H1 (cell line): ENCODE results near the gene RNF31. TPM values are rescaled to one million over a fixed set of nuclear protein-coding genes. Genes with fewer than 3 reads are reported as not detected.

Experiments
- ASH2L ChIP-seq: fragments of 200-600, 300-600 bp; sonication (generic); IDR thresholded peaks from one replicate; pipeline ENCODE4 v1.7.1; 2017; ENCODE audit warnings: low read length
- BRCA1 ChIP-seq: IDR thresholded peaks from 2 replicates; pipeline ENCODE4 v1.6.1; 2012; ENCODE audit warnings: low read depth, low read length, improper control_type of control experiment
- CBX8 ChIP-seq: fragments of 300-800, 300-1000 bp; sonication (generic); IDR thresholded peaks from 2 replicates; pipeline ENCODE4 v1.7.1; 2016; ENCODE audit warnings: low read depth, low read length, borderline replicate concordance
- CHD2 ChIP-seq: IDR thresholded peaks from 2 replicates; pipeline ENCODE4 v1.6.1; 2012; ENCODE audit warnings: low read length, improper control_type of control experiment
- CREB1 ChIP-seq: IDR thresholded peaks from 2 replicates; pipeline ENCODE4 v1.6.1; 2012; ENCODE audit warnings: inconsistent platforms
- EGR1 ChIP-seq: IDR thresholded peaks from 2 replicates; pipeline ENCODE4 v1.6.1; 2011; ENCODE audit warnings: low read depth, low read length, borderline replicate concordance
- FOSL1 ChIP-seq: IDR thresholded peaks from 2 replicates; pipeline ENCODE4 v1.6.1; 2011; ENCODE audit warnings: mild to moderate bottlenecking, low read depth, low read length, moderate library complexity; ENCODE audit not compliant: insufficient read depth
- GTF2F1 ChIP-seq: IDR thresholded peaks from 2 replicates; pipeline ENCODE4 v1.6.1; 2012; ENCODE audit warnings: low read depth, low read length, improper control_type of control experiment, borderline replicate concordance
- HDAC2 ChIP-seq, 2 experiments: fragments of 300-600 bp in 1 of 2; sonication (generic) in 1 of 2; IDR thresholded peaks; 2 replicates each; pipeline ENCODE4 v1.6.1; 2011 to 2012; ENCODE audit warnings: low read depth in 2 of 2, low read length in 2 of 2, mild to moderate bottlenecking in 2 of 2, moderate library complexity in 2 of 2, borderline replicate concordance in 1 of 2, inconsistent platforms in 1 of 2
- JUN ChIP-seq: IDR thresholded peaks from 2 replicates; pipeline ENCODE4 v1.6.1; 2011; ENCODE audit warnings: low read depth, mild to moderate bottlenecking, improper control_type of control experiment, low read length
- JUND ChIP-seq: IDR thresholded peaks from 2 replicates; pipeline ENCODE4 v1.6.1; 2011; ENCODE audit warnings: mild to moderate bottlenecking, improper control_type of control experiment, low read length
- MAFK ChIP-seq: IDR thresholded peaks from 2 replicates; pipeline ENCODE4 v1.6.1; 2012; ENCODE audit warnings: low read depth, mild to moderate bottlenecking, improper control_type of control experiment, low read length
- NANOG ChIP-seq: IDR thresholded peaks from 2 replicates; pipeline ENCODE4 v1.6.1; 2011; ENCODE audit warnings: low read length, low read depth, mild to moderate bottlenecking, inconsistent platforms; ENCODE audit not compliant: insufficient read depth, poor library complexity, severe bottlenecking
- POLR2A ChIP-seq, 2 experiments: IDR thresholded peaks; 1 replicate in 1 of 2; 2 replicates in 1 of 2; pipeline ENCODE4 v1.6.1; 2011; ENCODE audit warnings: low read depth in 2 of 2, low read length in 2 of 2, mild to moderate bottlenecking in 2 of 2; ENCODE audit errors: control extremely low read depth in 1 of 2
- POU5F1 ChIP-seq: IDR thresholded peaks from 2 replicates; pipeline ENCODE4 v1.6.1; 2011; ENCODE audit warnings: low read depth, mild to moderate bottlenecking, low read length, moderate library complexity
- RFX5 ChIP-seq: IDR thresholded peaks from 2 replicates; pipeline ENCODE4 v1.6.1; 2011; ENCODE audit warnings: low read depth, low read length, improper control_type of control experiment, borderline replicate concordance
- RNF2 ChIP-seq: fragments of 200-900, 300-1000 bp; sonication (generic); IDR thresholded peaks from 2 replicates; pipeline ENCODE4 v1.7.1; 2016; ENCODE audit warnings: borderline replicate concordance, low read depth, mild to moderate bottlenecking, antibody characterized with exemption, low read length; ENCODE audit not compliant: poor library complexity, severe bottlenecking; ENCODE audit errors: missing control alignments
- SIX5 ChIP-seq: IDR thresholded peaks from 2 replicates; pipeline ENCODE4 v1.6.1; 2011; ENCODE audit warnings: mild to moderate bottlenecking, low read depth, low read length
- SP1 ChIP-seq: IDR thresholded peaks from 2 replicates; pipeline ENCODE4 v1.6.1; 2011; ENCODE audit warnings: low read depth, low read length
- SP4 ChIP-seq: IDR thresholded peaks from 2 replicates; pipeline ENCODE4 v1.6.1; 2012; ENCODE audit warnings: low read length, inconsistent platforms
- YY1 ChIP-seq: IDR thresholded peaks from 2 replicates; pipeline ENCODE4 v1.6.1; 2011; ENCODE audit warnings: low read depth, mild to moderate bottlenecking, low read length
- polyA plus RNA-seq, 7 experiments: library from polyadenylated mRNA; depleted of rRNA in 3 of 7; stranded (reverse) in 5 of 7; unstranded in 2 of 7; fragments of >200 nt in 5 of 7; fragments of 200-250 nt in 2 of 7; gene quantifications; 1 replicate in 5 of 7; 2 replicates in 1 of 7; 4 replicates in 1 of 7; pipeline versions ENCODE4 v1.2.1 to v1.2.3, GENCODE V29; 2011 to 2013; ENCODE audit warnings: missing spikeins in 2 of 7, mixed read lengths in 2 of 7
- total RNA-seq: library from RNA; stranded (reverse); fragmentation: NEBNext Ultra II Directional; extraction: Animal tissue kit (Norgen Biotek cat#: 25700); gene quantifications from 2 replicates; pipeline ENCODE4 v1.2.1, GENCODE V29; 2021
- TF ChIP-seq, protein P1 (sequence below): IDR thresholded peaks from 2 replicates; pipeline ENCODE4 v1.6.1; 2012; ENCODE audit warnings: low read length, inconsistent platforms

RNF31 gene
- total and polyA plus RNA-seq, 2 of the 8 experiments (the other 6 are each of a cell fraction or from before 2014, with no cell fraction given): 17.5 to 72.0 TPM

DNA sequence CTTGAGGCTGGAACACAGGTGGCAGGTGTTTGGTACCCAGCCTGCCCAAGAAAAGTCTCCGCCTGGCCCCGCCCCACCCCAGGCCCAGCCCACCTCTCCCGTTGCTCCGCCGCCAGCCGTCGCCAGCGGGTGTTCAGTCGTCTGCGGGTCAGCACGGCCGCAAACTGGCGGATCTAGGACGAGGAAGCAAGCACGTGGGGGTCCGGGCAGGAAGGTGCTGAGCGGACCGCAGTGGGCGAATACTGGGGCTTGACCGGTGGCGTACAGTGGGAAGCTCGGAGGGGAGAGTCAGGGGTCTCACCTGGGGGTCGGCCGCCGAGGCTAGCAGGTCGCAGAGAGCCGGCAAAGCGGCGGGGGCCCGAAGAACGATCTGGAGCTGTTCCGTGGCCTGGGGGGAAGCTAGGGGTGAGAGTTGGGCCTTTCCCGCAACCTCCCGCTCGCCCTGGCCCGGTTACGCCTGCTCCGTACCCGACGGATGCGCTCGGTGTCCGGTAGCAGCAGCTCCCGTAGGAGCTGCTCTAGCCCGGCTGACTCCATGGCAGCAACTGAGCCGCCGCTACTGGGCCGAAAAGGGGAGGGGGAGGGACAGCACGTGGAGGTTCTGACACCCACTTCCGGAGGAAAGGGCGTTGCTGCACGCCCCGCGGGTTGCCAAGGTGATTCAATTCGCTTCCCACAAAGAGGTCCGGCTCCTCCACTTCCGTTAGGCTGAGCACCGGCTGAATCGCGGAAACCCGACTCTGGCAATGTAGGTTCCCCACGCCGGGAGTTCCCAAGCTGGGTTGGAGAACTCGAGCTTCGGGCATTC, 41.2 kb downstream of the RNF31 start, which contains the start of gene IPO4 (continued):
- peak; percentile 44; the same call in 1 of the 2 replicates for TF ChIP-seq SIX5
- peak; percentile 61; the same call in 1 of the 2 replicates for TF ChIP-seq BRCA1
- TF ChIP-seq POLR2A (IDR thresholded peaks at IDR 0.05; ENCODE audit: control extremely low read depth in 1 of 2, low read depth in 2 of 2, low read length in 2 of 2): peak in 1 of 2 experiments; percentile 91; a peak in 2 of 3 replicates
- TF ChIP-seq YY1: peak; percentile 80; the same call in 1 of the 2 replicates
- TF ChIP-seq SP1: peak; percentile 93
- TF ChIP-seq MAFK: no peak
- no peak for TF ChIP-seq CBX8
- no peak for TF ChIP-seq RNF2
- peak; percentile 88 for TF ChIP-seq ASH2L
- TF ChIP-seq GTF2F1: 0 out of 2 replicates have a peak, but pooled peaks have one; percentile 61
- no peak for TF ChIP-seq FOSL1
- TF ChIP-seq, protein P1, sequence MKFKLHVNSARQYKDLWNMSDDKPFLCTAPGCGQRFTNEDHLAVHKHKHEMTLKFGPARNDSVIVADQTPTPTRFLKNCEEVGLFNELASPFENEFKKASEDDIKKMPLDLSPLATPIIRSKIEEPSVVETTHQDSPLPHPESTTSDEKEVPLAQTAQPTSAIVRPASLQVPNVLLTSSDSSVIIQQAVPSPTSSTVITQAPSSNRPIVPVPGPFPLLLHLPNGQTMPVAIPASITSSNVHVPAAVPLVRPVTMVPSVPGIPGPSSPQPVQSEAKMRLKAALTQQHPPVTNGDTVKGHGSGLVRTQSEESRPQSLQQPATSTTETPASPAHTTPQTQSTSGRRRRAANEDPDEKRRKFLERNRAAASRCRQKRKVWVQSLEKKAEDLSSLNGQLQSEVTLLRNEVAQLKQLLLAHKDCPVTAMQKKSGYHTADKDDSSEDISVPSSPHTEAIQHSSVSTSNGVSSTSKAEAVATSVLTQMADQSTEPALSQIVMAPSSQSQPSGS: no peak
- 0 out of 2 replicates have a peak, but pooled peaks have one; percentile 24 for TF ChIP-seq JUN
- peak in 1 of 2 experiments; percentile 82; a peak in 3 of 4 replicates for TF ChIP-seq HDAC2 (IDR thresholded peaks at IDR 0.05; ENCODE audit: borderline replicate concordance in 1 of 2, low read depth in 2 of 2, low read length in 2 of 2)
- peak; percentile 53; the same call in 1 of the 2 replicates for TF ChIP-seq JUND
- TF ChIP-seq NANOG: peak; percentile 64
- TF ChIP-seq EGR1: peak; percentile 74; the same call in 1 of the 2 replicates
- TF ChIP-seq CHD2: peak; percentile 76; the same call in 1 of the 2 replicates
- no peak for TF ChIP-seq RFX5
- TF ChIP-seq POU5F1: 0 out of 2 replicates have a peak, but pooled peaks have one; percentile 25
- peak; percentile 58; the same call in 1 of the 2 replicates for TF ChIP-seq CREB1
- TF ChIP-seq SP4: peak; percentile 87; the same call in 1 of the 2 replicates
